ENCODE data around the gene ANKRD45. TPM values are rescaled to one million over a fixed set of nuclear protein-coding genes. Genes with fewer than 3 reads are reported as not detected.

Gene ANKRD45
- total and polyA plus RNA-seq, 2 of the 8 experiments (the other 6 are each of a cell fraction or from before 2014, with no cell fraction given), result 0.41 to 2.8 TPM

DNA sequence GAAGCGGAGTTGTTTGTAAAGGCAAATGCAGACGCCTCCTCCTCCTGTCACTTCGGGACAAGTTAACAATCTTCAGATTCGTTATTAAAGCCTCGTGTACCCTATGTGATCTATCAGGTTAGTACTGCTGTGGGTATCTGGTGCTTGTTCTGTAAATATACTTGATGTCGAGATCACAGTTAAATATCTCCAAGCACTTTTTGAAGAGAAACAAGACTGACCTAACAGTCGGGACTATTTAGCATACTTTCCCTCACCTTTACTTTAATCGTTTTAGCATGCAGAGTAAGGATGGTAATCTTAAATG lies 45.8 kb upstream of the ANKRD45 start:
- H2AK5ac ChIP-seq (ENCODE audit: low read depth, low read length), result no peak overlapping the region

More for the DNA sequence above, 45.8 kb upstream of the ANKRD45 start:
- H3K18ac ChIP-seq (ENCODE audit: extremely low read depth, low read length), result no peak overlapping the region
- no peak overlapping the region for H2BK5ac ChIP-seq (ENCODE audit: low read depth, low read length)
- H3K56ac ChIP-seq (replicated peaks; ENCODE audit: insufficient read length, low read depth, low read length), result no peak overlapping the region
- H3K27me3 ChIP-seq (replicated peaks in 1 of 4; ENCODE audit: control insufficient read depth in 3 of 4, extremely low read depth in 1 of 4, insufficient read depth in 3 of 4, low read length in 3 of 4), result peaks cover 0 to 7% (median 0%) of the 10 kb centered on the region in 4 experiments; a peak in 2 of 7 replicates
- DNase-seq (ENCODE audit: low read depth in 1 of 2, low spot score in 2 of 2) (no peak), FAIRE-seq (no peak)
- peaks cover 0 to 19% of the 10 kb centered on the region in 2 experiments; a peak in 2 of 4 replicates for H3K79me2 ChIP-seq (ENCODE audit: control insufficient read depth in 1 of 2, insufficient read depth in 2 of 2, low read length in 2 of 2)
- POLR2A ChIA-PET (ENCODE audit: partially characterized antibody), result interaction anchor here (0.9 to 2.3 kb wide), 6 partner anchors 8 to 152 kb away, joined by 3 to 12 read pairs (median 6); partner anchors contain the start of genes DARS2, GAS5 and ZBTB37
- H3K23me2 ChIP-seq (ENCODE audit: low read depth, low read length), result peaks cover 3% of the 10 kb centered on the region; the same call in 1 of the 2 replicates
- no peak for TF ChIP-seq KDM5A (IDR thresholded peaks at IDR 0.05; ENCODE audit: low read length)
- TF ChIP-seq SAP30 (IDR thresholded peaks at IDR 0.05; ENCODE audit: insufficient read depth, insufficient replicate concordance, low read length), result no peak
- TF ChIP-seq TAF7 (optimal IDR thresholded peaks at IDR 0.05; ENCODE audit: borderline replicate concordance, low read depth, low read length), result no peak
- TF ChIP-seq NANOG (IDR thresholded peaks at IDR 0.05; ENCODE audit: insufficient read depth, low read depth, low read length, poor library complexity, severe bottlenecking), result no peak
- no peak for TF ChIP-seq RBBP5 (IDR thresholded peaks at IDR 0.05; ENCODE audit: borderline replicate concordance, low read depth, low read length)
- TF ChIP-seq, protein P1, sequence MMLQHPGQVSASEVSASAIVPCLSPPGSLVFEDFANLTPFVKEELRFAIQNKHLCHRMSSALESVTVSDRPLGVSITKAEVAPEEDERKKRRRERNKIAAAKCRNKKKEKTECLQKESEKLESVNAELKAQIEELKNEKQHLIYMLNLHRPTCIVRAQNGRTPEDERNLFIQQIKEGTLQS (IDR thresholded peaks at IDR 0.05; ENCODE audit: insufficient read depth, low read depth, low read length), result no peak
- no peak for TF ChIP-seq TEAD4 (IDR thresholded peaks at IDR 0.05; ENCODE audit: low read depth, low read length)
- TF ChIP-seq BCL11A (IDR thresholded peaks at IDR 0.05; ENCODE audit: low read depth in 2 of 2, low read length in 2 of 2), result no peak
- TF ChIP-seq, protein P2, sequence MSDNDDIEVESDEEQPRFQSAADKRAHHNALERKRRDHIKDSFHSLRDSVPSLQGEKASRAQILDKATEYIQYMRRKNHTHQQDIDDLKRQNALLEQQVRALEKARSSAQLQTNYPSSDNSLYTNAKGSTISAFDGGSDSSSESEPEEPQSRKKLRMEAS (IDR thresholded peaks at IDR 0.05), result no peak
- no peaks in the 10 kb centered on the region for H3K36me3 ChIP-seq (ENCODE audit: control insufficient read depth in 2 of 4, insufficient read depth in 4 of 4, low read length in 3 of 4)
- no peak overlapping the region for H2BK120ac ChIP-seq (replicated peaks; ENCODE audit: low read depth, low read length)
- no peak overlapping the region for H3K4ac ChIP-seq (replicated peaks; ENCODE audit: insufficient read length, low read depth, low read length)
- CTCF ChIA-PET (ENCODE audit: partially characterized antibody), result interaction anchor here (0.9 kb wide), 1 partner anchor 280 kb away, joined by 3 read pairs; no protein-coding TSS in a partner anchor
- no peak overlapping the region for H3K27ac ChIP-seq (ENCODE audit: low read depth, low read length)
- no peak overlapping the region for H2BK12ac ChIP-seq (ENCODE audit: low read depth, low read length)
- no peak overlapping the region for H3K23ac ChIP-seq (ENCODE audit: insufficient read length)
- no peaks in the 10 kb centered on the region for H3K9me3 ChIP-seq (ENCODE audit: insufficient read depth in 2 of 2, low read depth in 1 of 2, low read length in 1 of 2)
- peak overlapping the region in 3 of 4 experiments; percentile 49 to 58 (median 52); a peak in 6 of 7 replicates for H3K9ac ChIP-seq (replicated peaks in 1 of 4; ENCODE audit: extremely low read depth in 1 of 4, low read depth in 3 of 4, low read length in 3 of 4)
- no peak overlapping the region for H4K91ac ChIP-seq (replicated peaks; ENCODE audit: insufficient read length, low read length)
- peak overlapping the region; percentile 73 to 97 (median 83) for H3K4me3 ChIP-seq (ENCODE audit: extremely low read depth in 1 of 4, insufficient read depth in 2 of 4, low read depth in 3 of 4, low read length in 4 of 4)
- no peaks in the 10 kb centered on the region for H4K20me1 ChIP-seq (replicated peaks in 1 of 2; ENCODE audit: control insufficient read depth in 1 of 2, insufficient read depth in 2 of 2, low read length in 2 of 2)
- H3K14ac ChIP-seq (ENCODE audit: insufficient read length), result no peak overlapping the region
- no peak overlapping the region for H4K5ac ChIP-seq (ENCODE audit: insufficient read length, low read depth, low read length)
- H3K4me1 ChIP-seq (replicated peaks in 1 of 4; ENCODE audit: control insufficient read depth in 3 of 4, insufficient read depth in 4 of 4, low read length in 3 of 4), result no peaks in the 10 kb centered on the region
- H4K8ac ChIP-seq (ENCODE audit: extremely low read depth, insufficient read depth, low read length), result no peak overlapping the region
- no peak overlapping the region for H2BK20ac ChIP-seq (ENCODE audit: low read length)
- no peaks in the 10 kb centered on the region for H3K79me1 ChIP-seq (ENCODE audit: low read depth, low read length)
- 10% methylated on average over 8 of the region's 8 CpGs; no CpG with 5 or more reads in 1 of the 2 experiments for WGBS, 2 experiments (ENCODE audit: extremely low coverage in 1 of 2, insufficient coverage in 1 of 2, insufficient read length in 1 of 2, insufficient replicate concordance in 2 of 2, low coverage in 1 of 2, low lambda C conversion rate in 2 of 2, missing lambda C conversion rate in 1 of 2)
- H3K4me2 ChIP-seq (ENCODE audit: insufficient read depth in 1 of 2, low read depth in 2 of 2, low read length in 2 of 2), result peak overlapping the region; percentile 85 to 91
- peak overlapping the region; percentile 86 for H2AFZ ChIP-seq (ENCODE audit: low read length)
- no peak overlapping the region for H2BK15ac ChIP-seq (ENCODE audit: low read length)
